Naive thymus-derived CD4-positive, alpha-beta T cell (primary cell): ENCODE data around the gene MAP4K3. TPM values are rescaled to one million over a fixed set of nuclear protein-coding genes. Genes with fewer than 3 reads are reported as not detected.
A peak's percentile ranks its signal among the peaks of the same experiment; 100 is the strongest.

Experiments used
- ATAC-seq: fragments of 150-1000 bp; cut with Tn5 transposase; 2 replicates; pipeline ENCODE4 v1.10.0; 2021; ENCODE audit warnings: mild to moderate bottlenecking, moderate library complexity
- CTCF ChIA-PET: fragments of 350-600 bp; sonication (Branson Sonifier 250); formaldehyde crosslinking; loops from one replicate; lab custom pipeline; 2021; ENCODE audit warnings: antibody characterized with exemption; lab: Charles Lee
- POLR2A ChIA-PET: fragments of 350-600 bp; sonication (Branson Sonifier 250); formaldehyde crosslinking; loops from one replicate; lab custom pipeline; 2021; ENCODE audit warnings: antibody characterized with exemption, inconsistent platforms; lab: Charles Lee
- DNase-seq, 9 donors: peaks; one replicate each; pipeline versions ENCODE4 v3.0.0 to v3.0.0-alpha.2; 2020 to 2022; ENCODE audit warnings: mixed read lengths in 1 of 9
- H3K27ac ChIP-seq: one replicate; pipeline ENCODE4 v1.7.0; 2013; ENCODE audit warnings: mild to moderate bottlenecking, low read depth, low read length, moderate library complexity
- H3K27me3 ChIP-seq, 2 donors: one replicate each; pipeline ENCODE4 v1.7.0; 2013; ENCODE audit warnings: low read length in 2 of 2, mild to moderate bottlenecking in 2 of 2, moderate library complexity in 2 of 2; ENCODE audit not compliant: control insufficient read depth in 2 of 2, insufficient read depth in 2 of 2
- H3K36me3 ChIP-seq, 3 experiments: 1 replicate in 2 of 3; 2 replicates in 1 of 3; pipeline ENCODE4 v1.7.0; 2013; ENCODE audit warnings: low read length in 3 of 3, mild to moderate bottlenecking in 3 of 3, moderate library complexity in 1 of 3; ENCODE audit not compliant: insufficient read depth in 3 of 3, control insufficient read depth in 2 of 3
- H3K4me1 ChIP-seq, 2 donors: one replicate each; pipeline ENCODE4 v1.7.0; 2013; ENCODE audit warnings: low read length in 2 of 2, mild to moderate bottlenecking in 2 of 2, moderate library complexity in 1 of 2; ENCODE audit not compliant: control insufficient read depth in 2 of 2, insufficient read depth in 2 of 2
- H3K4me3 ChIP-seq: 2 replicates; pipeline ENCODE4 v1.7.0; 2013; ENCODE audit warnings: mild to moderate bottlenecking, low read length
- H3K9me3 ChIP-seq, 3 experiments: 1 replicate in 2 of 3; 2 replicates in 1 of 3; pipeline ENCODE4 v1.7.0; 2013; ENCODE audit warnings: low read length in 3 of 3; ENCODE audit not compliant: control insufficient read depth in 2 of 3
- H3K27ac Mint-ChIP-seq, 9 donors: one replicate each; pipeline ENCODE4 v1.8.0; 2020 to 2022; ENCODE audit warnings: mixed read lengths in 9 of 9, mild to moderate bottlenecking in 8 of 9, moderate library complexity in 5 of 9, inconsistent platforms in 2 of 9
- H3K27me3 Mint-ChIP-seq, 5 donors: one replicate each; pipeline ENCODE4 v1.8.0; 2021 to 2022; ENCODE audit warnings: mixed read lengths in 5 of 5, mild to moderate bottlenecking in 1 of 5
- H3K36me3 Mint-ChIP-seq, 5 donors: one replicate each; pipeline ENCODE4 v1.8.0; 2020 to 2022; ENCODE audit warnings: mixed read lengths in 5 of 5, mild to moderate bottlenecking in 3 of 5, inconsistent platforms in 1 of 5
- H3K4me1 Mint-ChIP-seq, 7 donors: one replicate each; pipeline ENCODE4 v1.8.0; 2020 to 2022; ENCODE audit warnings: mixed read lengths in 7 of 7, mild to moderate bottlenecking in 3 of 7, inconsistent platforms in 1 of 7
- H3K4me3 Mint-ChIP-seq, 10 donors: one replicate each; pipeline ENCODE4 v1.8.0; 2020 to 2022; ENCODE audit warnings: mild to moderate bottlenecking in 10 of 10, mixed read lengths in 10 of 10, moderate library complexity in 6 of 10, inconsistent platforms in 2 of 10
- H3K9me3 Mint-ChIP-seq, 11 donors: one replicate each; pipeline ENCODE4 v1.8.0; 2020 to 2022; ENCODE audit warnings: mixed read lengths in 11 of 11, mild to moderate bottlenecking in 4 of 11, inconsistent platforms in 1 of 11, moderate library complexity in 1 of 11
- intact Hi-C, 2 donors: fragments of 100-400 bp; cut with micrococcal nuclease; formaldehyde crosslinking; loops; one replicate each; pipeline ENCODE4 v1.15.1; 2023
- polyA plus RNA-seq, 2 donors: library from polyadenylated mRNA; unstranded; fragments of 300-500 nt; fragmentation: Illumina TruSeq; gene quantifications; one replicate each; pipeline ENCODE4 v1.2.3, GENCODE V29; 2021
- total RNA-seq, 6 experiments: library from RNA in 5 of 6; stranded (reverse) in 5 of 6; gene quantifications; 1 replicate in 5 of 6; 2 replicates in 1 of 6; pipeline ENCODE4 v1.2.3 and lab custom pipeline; 2021 to 2026

The MAP4K3 gene
- total and polyA plus RNA-seq, 7 experiments from 2014 or later = 2.9 to 32.2 (median 19.9) TPM

DNA sequence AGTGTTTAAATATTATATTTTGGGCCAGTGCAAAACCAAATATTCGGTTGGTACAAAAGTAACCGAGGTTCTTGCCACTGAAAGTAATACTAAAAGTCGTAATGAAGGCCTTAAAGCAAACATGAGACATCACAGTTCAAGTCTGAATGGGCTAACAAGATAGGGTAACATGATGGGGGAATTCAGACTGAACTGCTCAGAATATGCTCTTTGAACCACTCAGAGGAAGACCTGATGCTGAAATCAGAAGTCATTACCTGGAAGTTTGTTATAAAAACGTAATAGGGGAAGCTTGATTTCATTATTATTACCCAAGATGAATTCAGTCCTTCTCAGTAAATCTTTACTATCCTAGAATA, 219.9 kb downstream of the MAP4K3 start:
- Histone ChIP-seq H3K4me1 (peaks cover 29 to 38% of the 10 kb centered on the region in 2 donors), H3K36me3 (no peaks in the 10 kb centered on the region), H3K27me3 (no peaks in the 10 kb centered on the region), H3K4me3 (peak overlapping the region; percentile 20), H3K27ac (no peak overlapping the region), H3K9me3 (no peaks in the 10 kb centered on the region)
- Mint-ChIP-seq H3K9me3 (peaks cover 0 to 17% (median 3%) of the 10 kb centered on the region in 11 donors), H3K4me1 (peaks cover 26 to 73% (median 38%) of the 10 kb centered on the region in 7 donors), H3K4me3 (peak overlapping the region; percentile 18 to 84 (median 60)), H3K27ac (peak overlapping the region; percentile 34 to 97 (median 80)), H3K27me3 (peaks cover 0 to 2% (median 0%) of the 10 kb centered on the region in 5 donors), H3K36me3 (peaks cover 0 to 34% (median 0%) of the 10 kb centered on the region in 5 donors)
- ATAC-seq (peak; percentile 63), DNase-seq (no peak)
- intact Hi-C loops = loop anchor here (1.0 to 5.0 kb wide), 8 partner anchors 11 to 550 kb away; partner anchors contain the start of genes DHX57 (in 1 of the 2), GALM (in 1 of the 2), MORN2 (in 1 of the 2) and SOS1 (in 1 of the 2)
- ChIA-PET POLR2A (interaction anchor here (0.8 to 3.5 kb wide), 8 partner anchors 8 to 99 kb away, joined by 3 to 35 read pairs (median 4); partner anchors contain the start of gene SOS1), CTCF (interaction anchor here (0.8 to 3.3 kb wide), 3 partner anchors 11 to 89 kb away, joined by 3 to 15 read pairs (median 14); no protein-coding TSS in a partner anchor)

DNA sequence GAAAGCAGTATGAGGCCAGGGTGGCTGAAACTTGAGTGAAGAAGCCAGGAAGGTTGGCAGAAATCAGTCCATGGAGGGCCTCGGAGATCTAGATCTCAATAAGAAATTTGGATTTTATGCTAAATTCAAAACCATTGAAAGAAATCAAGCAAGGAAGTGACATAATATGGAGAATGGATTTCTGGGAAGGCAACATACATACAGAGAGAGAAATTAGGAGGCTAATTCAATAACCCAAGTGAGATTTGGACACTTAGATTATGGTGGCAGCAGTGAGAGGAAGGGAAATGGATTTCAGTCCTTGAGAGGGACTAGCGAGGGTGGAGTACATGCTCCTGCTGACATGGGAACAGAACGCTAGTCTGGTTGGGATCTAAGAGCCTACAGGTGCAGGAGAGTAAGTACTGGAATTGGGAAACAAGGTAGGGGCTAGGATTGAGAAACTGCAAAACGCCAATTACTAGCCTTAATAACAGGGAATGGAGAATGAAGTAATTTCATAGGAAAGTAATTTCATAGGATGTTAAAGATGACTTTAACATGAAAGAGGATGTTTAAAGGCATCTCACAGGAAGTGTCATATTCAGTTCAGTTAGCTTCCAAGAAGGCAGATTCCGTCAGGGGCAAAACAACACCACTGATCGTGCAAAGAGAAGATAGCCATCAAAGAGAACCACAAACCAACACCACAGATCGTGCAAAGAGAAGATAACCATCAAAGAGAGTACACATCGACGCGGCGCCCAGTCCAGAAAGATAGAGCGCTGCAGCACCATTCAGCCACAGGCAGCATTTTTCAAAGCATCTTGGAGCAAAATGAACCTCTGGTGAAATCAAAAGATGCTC, 220.5 kb downstream of the MAP4K3 start:
- ATAC-seq (peak; percentile 94), DNase-seq (peak; percentile 18 to 92 (median 81))
- H3K4me3 ChIP-seq = peak overlapping the region; percentile 20
- peaks cover 29 to 38% of the 10 kb centered on the region in 2 donors for H3K4me1 ChIP-seq
- H3K9me3 Mint-ChIP-seq = peaks cover 0 to 12% (median 3%) of the 10 kb centered on the region in 11 donors
- intact Hi-C loops = loop anchor here (1.0 to 5.0 kb wide), 11 partner anchors 12 to 549 kb away; partner anchors contain the start of genes SOS1 (in 2 of the 2), DHX57 (in 1 of the 2), GALM (in 1 of the 2) and MORN2 (in 1 of the 2)
- no peaks in the 10 kb centered on the region for H3K36me3 ChIP-seq
- peak overlapping the region; percentile 1 for H3K27ac ChIP-seq
- H3K36me3 Mint-ChIP-seq = peaks cover 0 to 31% (median 0%) of the 10 kb centered on the region in 5 donors
- peak overlapping the region; percentile 18 to 84 (median 60) for H3K4me3 Mint-ChIP-seq
- H3K27me3 Mint-ChIP-seq = peaks cover 0 to 2% (median 0%) of the 10 kb centered on the region in 5 donors
- H3K27me3 ChIP-seq = no peaks in the 10 kb centered on the region
- peaks cover 26 to 72% (median 38%) of the 10 kb centered on the region in 7 donors for H3K4me1 Mint-ChIP-seq
- H3K9me3 ChIP-seq = no peaks in the 10 kb centered on the region
- peak overlapping the region; percentile 32 to 97 (median 75) for H3K27ac Mint-ChIP-seq
- POLR2A ChIA-PET = interaction anchor here (0.6 to 3.5 kb wide), 9 partner anchors 9 to 98 kb away, joined by 3 to 35 read pairs (median 4); partner anchors contain the start of gene SOS1
- CTCF ChIA-PET = interaction anchor here (2.9 to 3.3 kb wide), 2 partner anchors 11 to 13 kb away, joined by 14 to 15 read pairs; no protein-coding TSS in a partner anchor

DNA sequence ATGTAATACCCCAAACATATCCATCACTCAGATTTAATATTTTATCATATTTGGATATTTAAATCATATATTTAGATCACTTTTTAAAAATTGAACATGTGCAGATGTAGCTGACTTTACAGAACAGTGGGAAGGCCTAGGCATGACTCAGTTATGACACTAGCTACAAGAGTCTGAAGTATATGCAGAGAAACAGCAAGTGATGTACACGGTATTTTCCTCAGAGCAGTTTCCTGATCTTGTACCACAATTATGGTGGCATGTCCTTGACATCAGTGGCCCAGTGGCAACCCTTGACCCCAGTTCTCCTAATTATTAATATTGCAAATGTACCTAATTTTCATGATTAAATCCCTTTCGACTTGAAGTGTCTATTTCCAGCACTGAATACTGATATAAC, 221.5 kb downstream of the MAP4K3 start:
- H3K4me1 ChIP-seq = peaks cover 29 to 38% of the 10 kb centered on the region in 2 donors
- H3K4me3 ChIP-seq = no peak overlapping the region
- H3K27ac Mint-ChIP-seq = peak overlapping the region in 6 of 9 donors; percentile 34 to 97 (median 60)
- peaks cover 0 to 2% (median 0%) of the 10 kb centered on the region in 5 donors for H3K27me3 Mint-ChIP-seq
- H3K9me3 ChIP-seq = no peaks in the 10 kb centered on the region
- peaks cover 0 to 35% (median 0%) of the 10 kb centered on the region in 5 donors for H3K36me3 Mint-ChIP-seq
- intact Hi-C loops = loop anchor here (5.0 kb wide), 3 partner anchors 33 to 548 kb away; partner anchors contain the start of genes DHX57 (in 1 of the 2), GALM (in 1 of the 2) and MORN2 (in 1 of the 2)
- no peaks in the 10 kb centered on the region for H3K27me3 ChIP-seq
- DNase-seq (no peak), ATAC-seq (no peak)
- POLR2A ChIA-PET = interaction anchor here (1.1 to 2.8 kb wide), 2 partner anchors 13 to 86 kb away, joined by 3 to 19 read pairs; no protein-coding TSS in a partner anchor
- peaks cover 26 to 78% (median 40%) of the 10 kb centered on the region in 7 donors for H3K4me1 Mint-ChIP-seq
- CTCF ChIA-PET = interaction anchor here (0.6 to 3.3 kb wide), 4 partner anchors 14 to 534 kb away, joined by 3 to 14 read pairs (median 4); no protein-coding TSS in a partner anchor
- peaks cover 0 to 16% (median 3%) of the 10 kb centered on the region in 11 donors for H3K9me3 Mint-ChIP-seq
- no peaks in the 10 kb centered on the region for H3K36me3 ChIP-seq
- H3K4me3 Mint-ChIP-seq = peak overlapping the region in 2 of 10 donors; percentile 55 to 76
- H3K27ac ChIP-seq = no peak overlapping the region

DNA sequence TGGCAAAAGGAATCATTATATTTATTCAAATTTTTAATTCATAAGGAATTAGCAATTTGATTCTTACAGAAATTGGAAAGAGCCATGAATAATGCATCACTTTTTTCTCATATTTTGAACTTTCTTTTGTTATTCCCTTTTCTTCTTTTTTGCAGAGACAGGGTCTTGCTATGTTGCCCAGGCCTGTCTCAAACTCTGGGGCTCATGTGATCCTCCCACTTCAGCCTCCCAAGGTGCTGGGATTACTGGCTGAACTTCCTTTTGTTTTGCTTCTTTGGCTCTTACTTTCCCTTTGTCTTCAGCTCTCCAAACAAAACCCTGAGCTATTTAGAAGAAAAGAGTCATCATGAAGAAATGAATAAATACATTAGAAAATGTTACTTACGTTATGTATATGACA, 224.1 kb downstream of the MAP4K3 start:
- H3K4me1 Mint-ChIP-seq = peaks cover 21 to 60% (median 27%) of the 10 kb centered on the region in 7 donors
- H3K4me3 ChIP-seq = no peak overlapping the region

DNA sequence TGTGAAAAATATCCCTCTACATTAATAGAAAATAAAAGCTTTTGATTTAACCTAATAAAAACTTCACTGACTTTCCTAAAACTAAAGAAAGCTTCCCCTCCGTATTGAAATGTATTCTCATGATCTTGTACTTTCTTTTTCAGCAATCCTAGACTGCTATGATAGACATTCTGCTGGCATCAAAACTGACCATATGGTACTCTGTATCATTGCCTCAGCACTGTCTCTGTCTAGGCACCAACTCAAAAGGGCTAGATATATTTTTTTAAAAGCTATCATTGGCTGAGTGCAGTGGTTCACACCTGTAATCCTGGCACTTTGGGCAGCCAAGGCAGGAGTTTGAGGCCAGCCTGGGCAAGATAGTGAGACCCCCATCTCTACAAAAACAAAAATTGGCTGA, 226.2 kb downstream of the MAP4K3 start:
- peaks cover 2 to 13% of the 10 kb centered on the region in 2 donors for H3K4me1 ChIP-seq
- H3K27ac Mint-ChIP-seq = peak overlapping the region in 1 of 9 donors; percentile 2
- ChIA-PET CTCF (interaction anchor here (1.1 to 1.7 kb wide), 2 partner anchors 8 to 153 kb away, joined by 3 to 4 read pairs; no protein-coding TSS in a partner anchor), POLR2A (interaction anchor here (0.6 kb wide), 1 partner anchor 106 kb away, joined by 3 read pairs; no protein-coding TSS in a partner anchor)
- no peaks in the 10 kb centered on the region for H3K36me3 ChIP-seq
- H3K9me3 ChIP-seq = no peaks in the 10 kb centered on the region
- H3K4me3 ChIP-seq = no peak overlapping the region
- H3K27me3 Mint-ChIP-seq = no peaks in the 10 kb centered on the region
- intact Hi-C loops = no loop called here
- no peak for ATAC-seq
- H3K9me3 Mint-ChIP-seq = peaks cover 0 to 13% (median 3%) of the 10 kb centered on the region in 11 donors
- H3K36me3 Mint-ChIP-seq = peaks cover 0 to 29% (median 0%) of the 10 kb centered on the region in 5 donors
- no peak overlapping the region for H3K27ac ChIP-seq
- peaks cover 3 to 42% (median 5%) of the 10 kb centered on the region in 7 donors for H3K4me1 Mint-ChIP-seq
- no peak overlapping the region for H3K4me3 Mint-ChIP-seq
- DNase-seq = no peak
- no peaks in the 10 kb centered on the region for H3K27me3 ChIP-seq

More for the DNA sequence above, 224.1 kb downstream of the MAP4K3 start:
- H3K27me3 Mint-ChIP-seq = peaks cover 0 to 2% (median 0%) of the 10 kb centered on the region in 5 donors
- H3K9me3 Mint-ChIP-seq = peaks cover 0 to 13% (median 3%) of the 10 kb centered on the region in 11 donors
- intact Hi-C loops = no loop called here
- CTCF ChIA-PET = no interaction called here
- no peak overlapping the region for H3K27ac ChIP-seq
- POLR2A ChIA-PET = interaction anchor here (0.7 kb wide), 1 partner anchor 89 kb away, joined by 3 read pairs; no protein-coding TSS in a partner anchor
- DNase-seq = no peak
- H3K27me3 ChIP-seq = no peaks in the 10 kb centered on the region
- peak overlapping the region in 1 of 10 donors; percentile 2 for H3K4me3 Mint-ChIP-seq
- peaks cover 20 to 24% of the 10 kb centered on the region in 2 donors for H3K4me1 ChIP-seq
- H3K36me3 Mint-ChIP-seq = peaks cover 0 to 30% (median 0%) of the 10 kb centered on the region in 5 donors
- H3K36me3 ChIP-seq = no peaks in the 10 kb centered on the region
- ATAC-seq = no peak
- peak overlapping the region in 2 of 9 donors; percentile 29 to 62 for H3K27ac Mint-ChIP-seq
- H3K9me3 ChIP-seq = no peaks in the 10 kb centered on the region
